ENCODE measurements around the gene SMIM44.

DNA sequence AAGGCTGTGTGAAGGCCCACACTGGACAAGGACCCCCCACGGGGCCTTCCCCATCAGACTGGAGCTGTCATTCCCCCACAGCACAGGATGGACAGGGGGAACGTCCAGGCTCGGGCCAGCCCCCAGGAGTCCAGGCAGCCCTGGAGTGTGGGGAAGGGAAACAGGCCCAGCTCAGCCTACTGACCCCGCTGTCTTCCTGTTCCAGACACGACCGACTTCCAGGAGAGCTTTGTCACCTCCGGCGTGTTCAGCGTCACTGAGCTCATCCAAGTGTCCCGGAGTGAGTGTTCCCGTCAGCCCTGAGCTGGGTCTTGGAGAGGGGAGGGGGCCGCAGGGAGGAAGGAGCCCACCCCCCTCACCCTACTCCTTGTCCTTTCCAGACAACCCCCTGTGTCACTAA is 49.9 kb downstream of the SMIM44 start:
- TF ChIP-seq, protein P1, sequence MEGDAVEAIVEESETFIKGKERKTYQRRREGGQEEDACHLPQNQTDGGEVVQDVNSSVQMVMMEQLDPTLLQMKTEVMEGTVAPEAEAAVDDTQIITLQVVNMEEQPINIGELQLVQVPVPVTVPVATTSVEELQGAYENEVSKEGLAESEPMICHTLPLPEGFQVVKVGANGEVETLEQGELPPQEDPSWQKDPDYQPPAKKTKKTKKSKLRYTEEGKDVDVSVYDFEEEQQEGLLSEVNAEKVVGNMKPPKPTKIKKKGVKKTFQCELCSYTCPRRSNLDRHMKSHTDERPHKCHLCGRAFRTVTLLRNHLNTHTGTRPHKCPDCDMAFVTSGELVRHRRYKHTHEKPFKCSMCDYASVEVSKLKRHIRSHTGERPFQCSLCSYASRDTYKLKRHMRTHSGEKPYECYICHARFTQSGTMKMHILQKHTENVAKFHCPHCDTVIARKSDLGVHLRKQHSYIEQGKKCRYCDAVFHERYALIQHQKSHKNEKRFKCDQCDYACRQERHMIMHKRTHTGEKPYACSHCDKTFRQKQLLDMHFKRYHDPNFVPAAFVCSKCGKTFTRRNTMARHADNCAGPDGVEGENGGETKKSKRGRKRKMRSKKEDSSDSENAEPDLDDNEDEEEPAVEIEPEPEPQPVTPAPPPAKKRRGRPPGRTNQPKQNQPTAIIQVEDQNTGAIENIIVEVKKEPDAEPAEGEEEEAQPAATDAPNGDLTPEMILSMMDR (IDR thresholded peaks at IDR 0.05): no peak
- TF ChIP-seq POLR2AphosphoS5 (IDR thresholded peaks at IDR 0.05): no peak
